ENCODE measurements around the gene OR52L1. TPM values are rescaled to one million over a fixed set of nuclear protein-coding genes. Genes with fewer than 3 reads are reported as not detected.
"Not testable (repeated sequence)": the region's sequence is repeated elsewhere in the genome, so short reads cannot be mapped to it uniquely, and the experiment has no call there.

OR52L1 gene
- total RNA-seq, 2 donors from 2014 or later: not detected

- intact Hi-C loops (cut with DNase I); ATAC-seq; DNase-seq: not testable (repeated sequence)
Observed at GRCh38 chr11:5960704-5961320, 26.0 kb downstream of the OR52L1 start.

DNA sequence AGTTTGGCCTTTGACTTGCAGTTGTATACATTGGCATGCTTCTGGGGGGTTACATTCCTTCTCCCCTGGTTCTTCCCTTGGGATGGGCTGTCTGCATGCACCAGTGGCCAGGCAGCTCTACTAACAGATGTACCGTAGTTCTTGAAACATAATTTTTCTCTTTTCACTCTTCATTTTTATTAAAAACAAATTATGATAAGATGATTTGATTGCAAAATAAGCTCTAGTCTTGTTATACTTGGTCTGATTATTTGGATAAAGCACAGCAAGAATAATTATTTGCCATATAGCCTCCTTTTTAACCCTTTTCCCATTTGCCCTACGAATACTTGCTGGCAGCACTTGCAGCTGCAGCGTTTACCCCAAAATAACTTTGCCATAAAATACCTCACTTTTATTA lies 31.2 kb downstream of the OR52L1 start:
- intact Hi-C loops (cut with DNase I): no loop called here
- DNase-seq (no peak), ATAC-seq (no peak)

GRCh38 chr11:5941951-5942350 lies 44.8 kb downstream of the OR52L1 start, which contains the start of gene OR56A3:
Gene OR56A3 (plus strand): TSS chr11:5942251. CDS start chr11:5947347, 5,096 bp downstream.
- ATAC-seq: no peak
- no peak for DNase-seq

DNA sequence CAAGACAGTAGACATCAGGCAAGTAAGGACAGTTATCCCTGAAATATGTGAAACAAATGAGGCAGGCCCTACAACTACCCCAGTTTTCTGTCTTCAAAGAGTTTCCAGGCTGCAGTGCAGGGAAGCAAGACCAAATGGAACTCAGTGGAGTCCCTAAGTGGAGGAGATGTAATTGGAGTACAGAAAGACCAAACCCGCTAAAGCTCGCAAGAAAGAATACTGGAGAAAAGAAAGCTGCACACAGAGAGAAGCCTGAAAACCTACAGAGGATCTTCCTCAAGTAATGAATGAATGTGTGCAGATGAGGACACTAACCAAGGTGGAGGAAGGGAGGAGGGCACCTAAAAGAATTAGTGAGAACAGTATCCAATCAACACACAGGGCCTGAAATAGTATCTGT lies 46.0 kb downstream of the OR52L1 start:
- ATAC-seq (no peak), DNase-seq (no peak)
- intact Hi-C loops (cut with DNase I): no loop called here

More at GRCh38 chr11:5941951-5942350, 44.8 kb downstream of the OR52L1 start, which contains the start of gene OR56A3:
- intact Hi-C loops (cut with DNase I): no loop called here

DNA sequence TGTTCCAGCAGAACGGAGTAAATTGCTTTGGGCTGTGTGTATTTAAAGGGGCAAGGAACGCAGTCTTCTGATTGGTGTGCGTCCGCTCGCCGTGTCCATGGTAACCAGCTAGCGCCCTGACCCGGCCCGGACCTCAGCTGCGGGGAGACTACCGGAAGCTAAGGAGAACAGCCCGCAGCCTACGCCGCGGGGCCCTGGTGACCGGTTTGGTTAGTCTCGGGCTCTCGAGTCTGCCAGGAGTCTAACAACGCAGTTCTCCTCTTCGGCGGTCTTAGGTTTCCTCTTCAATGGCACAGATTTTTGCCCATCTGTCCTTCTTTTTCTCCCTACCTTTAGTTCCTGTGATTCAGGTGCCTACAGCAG lies 48.2 kb downstream of the OR52L1 start:
- DNase-seq: no peak
- no peak for ATAC-seq
- intact Hi-C loops (cut with DNase I): no loop called here

DNA sequence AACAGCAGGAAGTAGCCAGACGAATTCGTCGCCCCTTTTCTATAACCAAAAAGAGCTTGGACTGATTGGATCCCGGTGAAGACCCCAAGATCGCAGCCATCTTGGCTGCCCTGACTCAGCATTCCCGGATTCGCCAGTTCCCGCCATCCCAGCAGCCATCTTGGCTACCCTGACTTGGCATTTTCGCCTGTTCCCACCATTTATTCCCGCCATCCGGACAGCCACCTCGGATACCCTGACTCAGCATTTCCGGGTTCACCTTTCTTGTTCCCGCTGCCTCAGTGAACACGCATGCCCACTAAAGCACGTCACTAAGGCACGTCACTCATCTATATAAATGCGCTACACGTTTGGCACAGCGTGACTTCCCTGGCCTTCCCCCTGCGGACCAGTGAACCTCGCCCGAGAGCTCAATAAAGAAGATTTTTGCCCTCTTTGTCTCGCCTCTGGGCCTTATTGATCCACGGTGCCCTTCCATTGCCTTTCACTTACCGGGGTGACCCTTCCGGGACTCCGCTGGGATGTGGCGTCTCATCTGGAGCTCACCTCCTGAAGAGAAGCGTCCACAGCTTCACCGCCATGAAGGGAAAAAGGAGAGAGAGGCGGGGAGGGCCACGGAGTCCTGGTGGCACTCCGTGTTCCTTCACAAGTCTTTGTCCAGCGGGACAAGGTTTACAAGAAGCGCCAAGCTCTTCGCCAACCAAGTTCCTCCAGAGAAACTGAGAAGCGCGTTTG lies 48.8 kb downstream of the OR52L1 start:
- ATAC-seq (no peak), DNase-seq (no peak)
- intact Hi-C loops (cut with DNase I): no loop called here

Other genes starting within 250 kb of the OR52L1 start
- not detected for gene OR52N4, start 232.7 kb downstream of the OR52L1 start, total RNA-seq
- not detected for gene OR52N5, start 203.6 kb downstream of the OR52L1 start, total RNA-seq
- not detected for gene OR52N1, start 195.7 kb downstream of the OR52L1 start, total RNA-seq
- gene OR52N2, start 178.1 kb downstream of the OR52L1 start, total RNA-seq: not detected
- not detected for gene OR52E6, start 145.1 kb downstream of the OR52L1 start, total RNA-seq
- gene OR52E8, start 129.3 kb downstream of the OR52L1 start, total RNA-seq: not detected
- not detected for gene OR52E4, start 106.4 kb downstream of the OR52L1 start, total RNA-seq
- gene OR52E5, start 93.8 kb downstream of the OR52L1 start, total RNA-seq: not detected
- not detected for gene OR56A3, start 44.7 kb downstream of the OR52L1 start, total RNA-seq
- not detected for gene OR56A5, start 18.5 kb downstream of the OR52L1 start, total RNA-seq
- not detected for gene OR56A4, start 20.0 kb upstream of the OR52L1 start, total RNA-seq
- not detected for gene OR56A1, start 43.8 kb upstream of the OR52L1 start, total RNA-seq
- not detected for gene OR56B4, start 120.7 kb upstream of the OR52L1 start, total RNA-seq
- not detected for gene OR52B2, start 183.3 kb upstream of the OR52L1 start, total RNA-seq
- gene OR52W1, start 212.2 kb upstream of the OR52L1 start, total RNA-seq: not detected
- not detected for gene C11orf42, start 218.6 kb upstream of the OR52L1 start, total RNA-seq
- 10 to 100 TPM; 16.0 to 16.6 TPM for gene FHIP1B, start 247.7 kb upstream of the OR52L1 start, total RNA-seq